Measurements from ENCODE around the gene GUK1.

GUK1 gene

DNA sequence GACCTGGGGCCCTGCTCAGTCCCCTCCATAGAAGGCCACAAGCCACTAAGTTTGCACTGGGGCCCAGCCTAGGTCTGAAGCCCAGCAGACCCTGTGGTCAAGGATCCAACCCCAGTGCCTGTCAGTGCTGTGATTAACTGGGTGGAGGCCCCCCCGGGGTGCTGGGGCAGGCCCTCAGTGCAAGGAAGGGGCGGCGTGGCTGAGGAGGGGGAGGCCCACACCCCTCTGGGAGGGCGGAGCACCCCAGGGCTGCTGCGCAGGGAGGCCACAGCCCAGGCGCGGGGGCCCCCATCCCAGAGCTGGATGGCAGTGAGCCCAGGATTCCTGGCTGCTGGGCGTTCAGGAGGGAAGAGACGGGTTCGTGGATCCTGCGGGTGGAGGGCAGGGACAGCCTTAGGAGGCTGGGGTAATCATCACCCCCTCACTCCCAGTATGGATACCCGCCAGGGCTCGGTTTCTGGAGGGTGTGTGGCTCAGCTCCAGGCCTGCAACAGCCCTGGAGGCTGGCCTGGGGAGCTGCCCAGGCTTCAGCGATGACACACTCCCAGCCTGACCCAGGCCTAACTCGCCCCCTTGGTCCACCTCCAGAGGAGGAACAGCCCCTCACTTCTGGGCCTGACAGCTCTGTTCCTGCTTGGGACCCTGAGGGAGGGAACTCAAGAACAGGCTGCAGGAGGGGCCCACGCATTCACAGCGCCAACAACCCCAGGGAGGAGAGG is 10.5 kb downstream of the GUK1 start:
- DNase-seq, result no peak

DNA sequence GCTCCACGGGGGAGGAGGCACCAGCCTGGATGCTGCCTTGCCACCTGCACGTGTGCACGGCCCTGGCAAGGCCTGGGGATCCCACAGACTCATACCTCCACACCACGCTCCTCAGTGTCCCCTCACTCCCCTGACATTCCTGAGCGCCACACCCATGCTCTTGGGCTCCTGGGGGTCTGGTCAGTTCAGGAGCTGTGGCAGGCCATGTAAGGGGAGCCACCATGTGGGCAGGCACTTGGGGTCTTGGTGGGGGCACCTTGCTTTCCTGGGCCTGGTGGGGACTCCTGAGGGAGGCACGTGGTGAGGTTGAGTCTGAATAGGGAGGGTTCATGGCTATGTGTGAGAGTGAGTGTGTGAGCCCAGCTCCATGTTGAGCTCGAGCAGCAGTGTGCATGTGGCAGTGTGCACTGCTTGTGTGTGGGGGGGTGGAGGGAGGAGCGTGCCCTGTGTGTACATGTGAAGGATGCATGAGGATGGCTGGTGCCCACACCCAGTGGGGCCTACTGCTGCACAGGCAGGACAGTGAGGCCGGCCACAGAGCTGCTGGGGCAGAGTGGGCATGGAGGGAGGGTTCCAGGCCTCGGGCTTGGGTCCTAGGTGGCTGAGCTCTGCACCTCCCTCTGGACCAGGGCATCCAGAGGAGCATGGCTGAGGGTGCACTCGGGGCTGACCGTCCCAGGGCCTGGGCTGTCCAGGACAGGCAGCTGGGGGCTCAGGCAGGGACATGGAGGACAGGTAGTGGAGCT is 11.3 kb downstream of the GUK1 start:
- no peak for DNase-seq

DNA sequence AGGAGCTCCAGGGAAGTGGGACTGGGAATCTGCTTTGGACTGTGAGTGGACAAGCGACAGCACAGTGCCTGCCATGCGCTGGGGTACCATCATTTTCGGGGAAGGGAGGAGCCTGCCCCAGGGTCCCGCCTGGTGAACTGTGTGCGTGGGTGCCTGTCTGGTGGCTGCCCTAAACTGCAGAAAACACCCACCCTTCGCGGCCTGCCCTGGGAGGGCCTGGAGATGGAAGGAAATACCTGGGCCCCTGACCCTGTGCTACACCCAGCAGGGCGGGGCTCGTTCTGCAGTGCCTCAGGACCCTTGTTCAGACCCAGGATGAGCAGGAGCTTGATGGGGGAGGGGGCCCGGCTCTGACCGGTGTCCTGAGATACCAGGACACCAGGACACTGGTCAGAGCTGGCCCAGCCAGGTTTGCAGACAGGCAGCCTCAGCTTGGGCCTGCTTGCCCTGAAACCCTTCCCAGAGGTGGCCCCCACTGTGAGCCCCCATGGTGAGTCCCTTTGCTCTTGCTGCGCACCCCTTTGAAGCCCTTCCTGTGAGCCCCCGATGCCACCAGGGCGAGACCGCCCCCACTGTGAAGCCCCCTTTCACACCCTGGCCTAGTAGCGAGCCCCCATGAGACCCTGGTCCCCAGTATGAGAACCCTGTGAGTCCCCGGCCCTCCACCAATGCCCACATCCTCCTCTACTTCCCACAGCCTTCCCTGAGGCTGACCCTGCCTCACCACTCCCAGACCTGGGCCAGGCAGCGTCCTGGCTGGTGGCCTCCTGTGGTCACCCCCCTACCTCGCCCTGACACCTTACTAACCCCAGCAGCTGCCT is 12.2 kb downstream of the GUK1 start:
- no peak for DNase-seq

DNA sequence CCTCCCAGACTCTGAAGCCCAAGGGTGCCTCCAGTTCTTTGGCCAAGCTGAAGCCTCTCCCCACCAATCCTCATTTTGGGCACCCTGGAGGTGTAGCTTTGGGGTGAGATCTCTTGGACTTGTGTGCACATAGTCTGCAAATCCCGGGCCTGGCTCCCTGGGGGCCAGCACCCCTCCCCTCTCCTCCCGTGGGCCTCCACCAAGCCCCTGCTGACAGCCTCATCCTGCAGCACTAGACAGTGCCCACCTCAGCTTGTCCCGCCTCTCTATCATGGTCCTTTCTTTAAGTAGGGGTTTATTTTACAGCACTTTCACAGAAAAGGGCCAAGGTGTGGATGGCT is 12.8 kb downstream of the GUK1 start:
- DNase-seq, result no peak

DNA sequence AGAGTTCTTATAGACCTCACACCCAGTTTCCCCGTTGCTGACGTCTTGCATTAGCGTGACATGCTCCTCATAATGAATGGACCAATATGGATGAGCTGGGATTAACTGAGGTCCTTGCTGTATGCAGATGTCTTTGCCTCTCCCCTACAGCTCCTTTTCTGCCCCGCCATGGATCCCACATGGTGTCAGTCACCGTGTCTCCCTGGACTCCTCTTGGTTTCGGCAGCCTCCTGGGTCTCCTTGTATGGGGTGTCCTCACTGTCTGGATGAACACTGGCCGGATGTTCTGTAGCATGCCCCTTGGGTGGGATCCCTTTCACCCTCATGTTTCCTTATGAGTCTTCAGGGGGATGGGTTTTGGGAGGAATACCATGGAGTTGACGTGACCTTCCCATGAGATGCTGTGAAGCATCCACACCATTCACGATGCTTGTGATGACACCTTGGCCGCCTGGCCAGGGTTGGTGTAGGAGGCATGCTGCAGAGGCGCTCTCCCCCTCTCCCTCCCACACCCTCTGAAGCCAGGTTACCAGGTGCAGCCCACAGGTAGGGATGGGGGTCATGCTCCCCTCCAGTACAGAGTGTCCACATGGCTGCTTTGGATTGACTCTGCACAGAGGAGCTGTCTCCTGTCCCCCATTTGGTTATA is 14.1 kb downstream of the GUK1 start:
- no peak for DNase-seq

DNA sequence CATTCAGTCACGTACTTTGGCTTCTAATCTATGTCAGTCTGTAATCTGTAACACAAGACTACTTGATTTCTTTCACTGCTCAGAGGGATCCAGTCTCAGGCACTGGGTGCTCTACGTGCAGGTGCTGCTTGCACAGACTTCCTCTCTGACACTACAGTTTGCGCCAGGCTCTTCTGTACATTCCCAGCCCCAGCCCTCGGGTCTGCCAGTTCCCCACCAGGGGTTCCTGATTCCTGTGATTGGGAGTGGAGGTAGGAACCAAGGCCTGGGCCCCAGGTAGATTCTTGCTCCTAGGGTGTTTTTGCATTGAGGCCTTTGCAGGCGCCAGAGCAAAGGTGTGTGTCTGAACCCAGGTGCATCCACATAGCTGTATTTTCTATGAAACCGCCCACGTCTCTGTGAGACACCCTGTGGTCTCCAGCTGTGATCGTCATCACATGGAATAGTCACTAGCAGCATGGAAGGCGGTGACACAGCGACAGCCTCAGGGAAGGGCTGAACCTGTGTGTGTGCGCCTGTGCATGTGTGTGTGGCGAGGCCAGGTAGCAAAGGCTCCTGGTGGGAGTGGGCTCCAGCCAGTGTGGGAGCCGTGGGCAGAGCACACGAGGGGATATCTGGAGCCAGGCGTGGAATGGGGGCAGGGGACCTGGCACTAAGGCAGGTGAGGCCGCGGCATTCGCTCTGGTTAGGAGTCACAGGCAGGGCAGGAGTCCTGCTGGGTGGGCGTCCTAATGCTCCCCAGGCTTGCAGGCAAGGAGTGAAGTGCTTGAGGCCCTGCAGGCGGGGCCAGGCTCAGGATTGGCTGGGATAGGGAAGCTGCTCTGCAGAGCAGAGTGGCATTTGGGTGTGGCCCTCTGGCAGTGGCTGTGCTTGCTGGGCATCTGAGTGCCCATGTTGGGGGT is 14.8 kb downstream of the GUK1 start:
- no peak for DNase-seq

DNA sequence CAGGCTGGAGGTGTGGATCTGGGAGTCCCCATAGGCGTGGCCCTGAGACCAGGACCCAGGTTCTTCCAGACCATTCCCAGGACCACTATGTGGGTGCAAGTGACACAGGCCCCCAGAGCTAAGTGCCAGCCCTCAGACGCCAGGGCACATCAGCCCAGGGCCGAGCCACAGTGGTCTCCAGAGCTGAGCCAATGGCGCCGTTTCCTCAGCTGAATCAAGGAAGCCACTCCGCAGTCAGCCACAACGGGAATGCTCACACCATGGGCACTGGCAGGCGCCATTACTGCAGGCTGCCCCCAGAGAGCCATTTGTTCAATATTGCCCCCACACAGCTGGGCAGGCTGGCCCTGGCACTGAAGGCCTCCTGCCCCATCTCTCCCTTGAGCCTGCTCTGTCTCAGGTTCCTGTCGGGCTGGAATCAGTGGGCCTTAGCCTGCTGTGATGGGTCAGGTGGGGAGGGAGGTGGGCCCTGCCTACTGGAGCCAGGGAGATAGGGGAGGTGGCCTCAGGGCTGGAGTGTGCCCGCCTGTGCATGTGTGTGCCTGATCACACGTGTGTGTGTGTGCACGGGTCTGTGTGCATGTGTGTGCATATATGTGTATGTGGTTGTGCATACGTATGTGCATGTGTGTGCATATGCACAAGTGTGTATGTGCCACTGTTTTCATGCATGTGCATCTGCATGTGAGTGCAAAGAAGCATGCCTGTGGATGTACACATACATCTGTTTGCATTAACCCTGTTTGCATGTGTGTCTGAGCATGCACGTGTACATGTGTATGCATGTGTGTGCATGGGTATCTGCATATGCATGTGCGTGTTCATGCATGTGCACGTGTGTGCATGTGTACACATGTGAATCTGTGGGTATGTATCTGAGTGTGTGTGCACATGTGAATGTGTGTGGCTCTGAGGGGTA is 15.8 kb downstream of the GUK1 start:
- DNase-seq, result no peak

DNA sequence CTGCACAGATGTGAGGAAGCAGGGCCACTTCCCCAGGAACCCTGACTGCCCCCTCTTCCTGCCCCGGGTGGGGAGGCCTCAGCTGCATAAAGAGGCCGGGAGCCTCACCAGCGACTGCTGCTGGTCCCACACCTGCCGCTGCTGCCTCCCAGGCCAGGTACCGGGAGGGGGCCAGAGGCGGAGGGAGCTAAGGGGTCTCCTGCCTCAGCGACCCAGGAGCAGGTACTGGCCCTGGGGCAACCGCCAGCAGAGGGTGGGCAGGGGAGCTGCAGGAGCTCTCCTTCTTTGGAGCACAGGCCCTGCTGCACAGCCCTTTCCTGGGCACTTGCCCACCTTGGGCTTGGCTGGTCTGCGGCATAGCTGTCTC is 16.4 kb downstream of the GUK1 start:
- no peak for DNase-seq

DNA sequence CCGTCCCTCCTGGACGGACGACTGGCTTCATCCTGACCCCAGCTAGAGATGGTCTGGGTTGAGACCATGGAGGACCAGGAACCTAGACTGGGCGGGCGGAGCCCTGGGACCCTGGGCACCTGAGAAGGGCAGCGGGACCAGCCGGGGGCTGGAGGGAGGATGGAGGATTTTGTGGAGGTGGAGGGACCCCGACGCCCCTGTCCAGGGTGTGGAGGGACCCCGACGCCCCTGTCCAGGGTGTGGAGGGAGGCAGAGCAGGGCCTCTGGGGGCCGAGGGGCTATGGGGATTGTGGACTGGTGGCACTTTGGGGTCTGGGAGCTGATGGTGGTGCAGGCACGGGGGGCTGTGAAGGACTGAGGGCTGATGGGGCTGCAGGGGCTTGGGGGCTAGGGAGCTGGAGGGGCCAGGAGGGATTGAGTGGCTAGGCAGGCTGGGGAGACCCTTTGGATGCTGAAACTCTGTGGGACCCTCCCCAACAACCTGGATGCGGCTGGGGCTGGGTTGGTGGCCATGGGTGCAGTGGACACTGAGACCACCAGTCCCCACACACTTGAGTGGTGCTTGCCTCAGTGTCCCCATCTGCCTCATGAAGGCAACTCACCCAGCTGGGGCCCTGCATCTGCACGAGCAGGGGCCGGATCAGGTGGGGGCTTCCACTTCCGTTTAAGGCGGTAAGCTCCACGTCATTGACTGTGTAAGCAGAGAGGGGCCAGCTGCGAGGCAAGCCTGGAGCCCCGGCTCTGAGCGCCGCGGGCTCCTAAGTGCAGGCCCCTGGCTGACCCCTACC is 17.1 kb downstream of the GUK1 start:
- no peak for DNase-seq

DNA sequence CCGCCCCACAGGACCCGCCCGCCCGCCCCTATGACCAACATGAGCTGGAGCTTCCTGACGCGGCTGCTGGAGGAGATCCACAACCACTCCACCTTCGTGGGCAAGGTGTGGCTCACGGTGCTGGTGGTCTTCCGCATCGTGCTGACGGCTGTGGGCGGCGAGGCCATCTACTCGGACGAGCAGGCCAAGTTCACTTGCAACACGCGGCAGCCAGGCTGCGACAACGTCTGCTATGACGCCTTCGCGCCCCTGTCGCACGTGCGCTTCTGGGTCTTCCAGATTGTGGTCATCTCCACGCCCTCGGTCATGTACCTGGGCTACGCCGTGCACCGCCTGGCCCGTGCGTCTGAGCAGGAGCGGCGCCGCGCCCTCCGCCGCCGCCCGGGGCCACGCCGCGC is 17.6 kb downstream of the GUK1 start:
- no peak for DNase-seq

DNA sequence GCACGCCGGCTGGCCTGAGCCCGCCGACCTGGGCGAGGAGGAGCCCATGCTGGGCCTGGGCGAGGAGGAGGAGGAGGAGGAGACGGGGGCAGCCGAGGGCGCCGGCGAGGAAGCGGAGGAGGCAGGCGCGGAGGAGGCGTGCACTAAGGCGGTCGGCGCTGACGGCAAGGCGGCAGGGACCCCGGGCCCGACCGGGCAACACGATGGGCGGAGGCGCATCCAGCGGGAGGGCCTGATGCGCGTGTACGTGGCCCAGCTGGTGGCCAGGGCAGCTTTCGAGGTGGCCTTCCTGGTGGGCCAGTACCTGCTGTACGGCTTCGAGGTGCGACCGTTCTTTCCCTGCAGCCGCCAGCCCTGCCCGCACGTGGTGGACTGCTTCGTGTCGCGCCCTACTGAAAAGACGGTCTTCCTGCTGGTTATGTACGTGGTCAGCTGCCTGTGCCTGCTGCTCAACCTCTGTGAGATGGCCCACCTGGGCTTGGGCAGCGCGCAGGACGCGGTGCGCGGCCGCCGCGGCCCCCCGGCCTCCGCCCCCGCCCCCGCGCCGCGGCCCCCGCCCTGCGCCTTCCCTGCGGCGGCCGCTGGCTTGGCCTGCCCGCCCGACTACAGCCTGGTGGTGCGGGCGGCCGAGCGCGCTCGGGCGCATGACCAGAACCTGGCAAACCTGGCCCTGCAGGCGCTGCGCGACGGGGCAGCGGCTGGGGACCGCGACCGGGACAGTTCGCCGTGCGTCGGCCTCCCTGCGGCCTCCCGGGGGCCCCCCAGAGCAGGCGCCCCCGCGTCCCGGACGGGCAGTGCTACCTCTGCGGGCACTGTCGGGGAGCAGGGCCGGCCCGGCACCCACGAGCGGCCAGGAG is 18.3 kb downstream of the GUK1 start:
- DNase-seq, result no peak

DNA sequence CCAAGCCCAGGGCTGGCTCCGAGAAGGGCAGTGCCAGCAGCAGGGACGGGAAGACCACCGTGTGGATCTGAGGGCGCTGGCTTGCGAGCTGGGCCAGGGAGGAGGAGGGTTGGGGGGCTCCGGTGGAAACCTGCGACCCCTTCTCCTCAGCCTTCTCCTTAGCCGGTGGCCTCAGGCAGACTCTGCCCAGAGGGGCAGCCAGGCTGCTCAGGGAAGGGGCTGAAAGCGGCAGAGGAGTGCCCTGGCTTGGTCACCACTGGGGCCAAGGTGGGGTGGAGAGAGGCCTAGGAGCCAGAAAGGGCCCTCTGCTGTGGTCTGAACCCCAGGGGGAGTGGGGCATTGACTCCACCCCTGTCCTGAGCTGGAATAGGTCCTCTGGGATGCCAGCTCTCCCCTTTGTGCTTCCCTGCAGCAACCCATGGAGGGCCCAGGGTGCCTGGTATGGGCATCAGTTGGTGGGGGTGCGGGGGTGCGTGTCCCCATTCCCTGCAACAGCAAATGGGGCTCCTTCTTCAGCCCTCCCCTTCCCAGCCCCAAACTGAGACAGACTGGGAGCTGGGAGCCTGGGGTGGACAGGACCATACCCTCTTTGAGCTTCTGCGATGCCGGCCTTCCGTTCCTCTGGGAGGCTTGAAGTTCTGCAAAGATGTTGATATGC is 19.1 kb downstream of the GUK1 start:
- no peak for DNase-seq

DNA sequence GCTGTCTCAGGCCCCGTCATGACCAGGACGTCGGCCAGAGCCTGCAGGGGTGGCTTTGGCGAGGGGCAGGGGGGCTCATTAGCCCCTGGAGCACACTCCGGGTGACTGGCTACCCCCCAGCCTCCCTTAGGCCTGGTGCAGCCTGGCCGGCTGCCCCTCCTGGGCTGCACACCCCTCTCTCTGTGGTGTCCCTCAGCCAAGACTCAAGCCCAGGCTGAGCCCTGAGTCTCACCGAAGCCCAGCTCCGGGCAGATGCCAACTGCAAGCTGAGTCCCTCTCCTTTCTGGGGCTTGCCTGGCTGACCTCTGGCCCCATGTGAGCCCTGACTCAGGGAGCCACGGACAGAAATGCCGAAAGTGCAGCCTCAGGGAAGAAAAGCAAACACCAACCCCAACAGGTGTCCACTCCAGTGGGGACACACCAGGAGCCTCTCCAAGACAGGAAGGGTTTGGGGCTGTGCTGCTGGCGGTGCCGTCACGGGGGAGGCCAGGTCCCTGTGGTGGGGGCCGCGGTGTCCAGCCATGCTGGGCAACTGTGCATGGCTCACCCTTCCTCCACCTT is 20.2 kb downstream of the GUK1 start:
- DNase-seq, result no peak

DNA sequence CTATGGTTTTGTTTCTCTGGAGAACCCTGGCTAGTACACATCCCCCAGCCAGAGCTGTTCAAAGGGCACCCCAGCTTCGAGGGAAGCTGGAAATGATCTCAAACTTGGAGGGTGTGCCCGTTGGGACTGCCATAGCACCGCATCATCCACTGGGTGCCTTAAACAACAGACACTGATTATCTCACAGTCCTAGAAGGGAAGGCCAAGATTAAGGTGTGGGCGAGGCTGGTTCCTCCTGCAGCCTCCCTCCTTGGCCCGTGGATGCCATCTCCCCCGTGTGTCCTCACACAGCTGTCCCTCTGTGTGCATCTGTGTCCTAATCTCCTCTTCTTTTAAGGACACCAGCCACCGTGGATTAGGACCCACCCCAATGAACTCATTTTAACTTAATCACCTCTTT is 21.3 kb downstream of the GUK1 start:
- peak; percentile 48 to 71 (median 60) for DNase-seq

DNA sequence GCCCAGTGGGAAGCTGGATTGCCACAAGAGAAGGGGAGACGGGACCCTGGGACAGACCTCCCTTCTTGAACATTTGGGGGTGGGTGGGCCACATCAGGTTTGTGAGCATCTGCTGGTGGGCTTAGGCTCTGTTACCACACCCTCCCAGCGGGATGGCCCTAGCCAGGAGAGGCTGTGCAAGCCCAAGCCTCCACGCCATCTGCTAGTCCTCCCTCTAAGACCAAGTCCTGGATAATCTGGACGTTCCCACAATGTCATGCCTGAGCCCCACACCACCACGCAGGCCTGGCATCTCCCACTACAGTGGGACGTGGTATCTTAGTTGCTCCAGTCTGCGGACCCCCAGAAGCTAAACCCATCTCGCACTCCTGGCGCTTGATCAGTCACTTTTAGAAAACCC is 21.8 kb downstream of the GUK1 start:
- no peak for DNase-seq

DNA sequence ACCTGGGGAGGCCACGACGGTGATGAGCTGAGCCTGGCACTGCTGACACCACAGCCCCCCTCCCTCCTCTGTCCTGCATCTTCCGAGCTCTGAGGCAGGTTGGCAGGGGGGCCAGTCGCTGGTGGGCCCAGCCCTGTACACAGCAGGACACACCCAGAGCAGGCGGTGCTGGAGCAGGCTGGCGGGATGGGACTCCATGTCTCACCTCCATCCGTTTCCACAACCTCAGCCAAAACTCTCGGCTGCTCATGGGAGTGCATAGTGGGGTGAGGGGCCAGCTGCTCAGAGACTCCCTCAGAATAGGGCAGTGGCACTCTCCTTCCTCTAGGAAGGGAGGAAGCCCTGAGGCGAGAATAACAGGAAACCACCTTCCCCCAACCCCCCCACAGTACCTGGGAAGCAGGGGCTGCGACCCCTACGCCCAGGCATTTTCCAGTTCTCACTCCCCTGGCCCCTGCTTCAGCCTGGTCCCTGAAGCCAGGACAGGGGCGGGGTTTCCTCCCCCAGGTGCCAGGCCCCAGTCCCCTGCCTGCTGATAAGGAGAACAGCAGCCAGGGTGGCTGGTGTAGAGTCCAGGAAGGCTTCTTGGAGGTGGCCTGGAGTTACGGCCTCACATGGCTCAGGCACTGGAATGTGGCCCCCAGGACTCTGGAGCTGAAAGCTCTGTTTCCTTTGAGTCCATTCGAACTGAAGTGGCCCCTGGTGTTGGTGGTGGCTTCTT is 22.4 kb downstream of the GUK1 start:
- DNase-seq, result no peak

DNA sequence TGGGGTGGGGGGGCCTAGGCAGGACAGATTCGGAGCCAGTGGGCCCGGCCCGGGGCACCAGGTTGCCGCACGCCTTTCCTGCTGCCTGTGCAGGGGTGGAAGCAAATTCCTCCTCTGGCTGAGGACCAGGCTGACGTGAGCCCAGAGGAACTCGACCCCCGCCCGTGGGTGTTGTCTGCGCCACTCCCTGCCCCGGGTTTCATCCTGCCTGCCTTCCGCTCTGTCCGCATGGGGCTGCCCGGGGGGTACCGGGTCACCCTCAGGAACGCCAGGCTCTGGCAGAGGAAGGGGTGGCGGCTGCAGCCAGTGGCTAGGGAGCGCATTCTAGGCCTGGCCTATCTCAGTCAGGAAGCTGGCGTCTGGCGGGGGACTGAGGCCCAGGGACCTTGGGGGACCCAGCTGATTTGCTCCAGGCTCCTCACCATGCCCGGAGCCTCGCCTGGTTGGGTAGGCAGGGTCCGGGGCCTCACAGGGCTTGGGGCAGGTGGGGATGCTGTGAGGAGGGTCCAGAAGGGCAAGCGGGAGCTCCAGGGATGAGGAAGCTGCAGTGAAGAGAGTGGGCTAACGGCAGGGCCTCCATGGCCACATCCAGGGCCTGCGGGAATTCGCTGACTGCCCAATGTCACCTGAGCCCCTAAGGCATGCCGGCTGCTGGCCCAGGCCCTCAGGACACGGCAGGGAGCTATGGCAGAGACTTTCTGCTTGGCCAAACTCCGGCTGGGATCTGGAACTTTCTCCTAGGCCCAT is 23.1 kb downstream of the GUK1 start:
- DNase-seq, result peak; percentile 40 to 65 (median 52)

Data from suppressor macrophage (primary cell).